Urothelium cell line (cell line): Measurements from ENCODE around the gene COL6A1.
"Not testable (repeated sequence)": the region's sequence is repeated elsewhere in the genome, so short reads cannot be mapped to it uniquely, and the experiment has no call there.

Source experiments
- DNase-seq: peaks from one replicate; pipeline ENCODE4 v3.0.0; 2011; ENCODE audit warnings: low spot score, mixed read lengths
- FAIRE-seq: peaks from 2 replicates; lab custom pipeline; 2011; peaks lifted over from hg19 to GRCh38; lab: Jason Lieb, UNC

COL6A1 gene

GRCh38 chr21:45963232-45963570 lies 18.4 kb upstream of the COL6A1 start:
- FAIRE-seq: no peak
- DNase-seq: no peak

GRCh38 chr21:45964649-45965048 lies 16.9 kb upstream of the COL6A1 start:
- DNase-seq (no peak), FAIRE-seq (no peak)

- DNase-seq (no peak), FAIRE-seq (no peak)
Observed at GRCh38 chr21:45965084-45965809, 16.3 kb upstream of the COL6A1 start.

GRCh38 chr21:45966791-45967394 lies 14.7 kb upstream of the COL6A1 start:
- FAIRE-seq: no peak
- no peak for DNase-seq

GRCh38 chr21:45969921-45970673 lies 11.5 kb upstream of the COL6A1 start:
- no peak for DNase-seq
- peak; percentile 17 for FAIRE-seq

- FAIRE-seq: no peak
- peak; percentile 72 for DNase-seq
Observed at GRCh38 chr21:45970674-45971615, 10.6 kb upstream of the COL6A1 start.

GRCh38 chr21:45971616-45972352 lies 9.8 kb upstream of the COL6A1 start:
- FAIRE-seq (peak; percentile 9), DNase-seq (no peak)

- FAIRE-seq (no peak), DNase-seq (no peak)
Observed at GRCh38 chr21:45972353-45972715, 9.2 kb upstream of the COL6A1 start.

- DNase-seq: no peak
- FAIRE-seq: no peak
Observed at GRCh38 chr21:45972716-45973474, 8.7 kb upstream of the COL6A1 start.

- DNase-seq (peak; percentile 78), FAIRE-seq (no peak)
Observed at GRCh38 chr21:45973475-45974072, 8.0 kb upstream of the COL6A1 start.

GRCh38 chr21:45974073-45975019 lies 7.2 kb upstream of the COL6A1 start:
- FAIRE-seq (no peak), DNase-seq (peak; percentile 55)

GRCh38 chr21:45975020-45975666 lies 6.4 kb upstream of the COL6A1 start:
- peak; percentile 63 for DNase-seq
- FAIRE-seq: no peak

GRCh38 chr21:45975667-45976409 lies 5.7 kb upstream of the COL6A1 start:
- not testable (repeated sequence) for FAIRE-seq

GRCh38 chr21:45976701-45977311 lies 4.8 kb upstream of the COL6A1 start:
- FAIRE-seq (no peak), DNase-seq (no peak)

More at GRCh38 chr21:45975667-45976409, 5.7 kb upstream of the COL6A1 start:
- not testable (repeated sequence) for DNase-seq

- no peak for DNase-seq
- FAIRE-seq: no peak
Observed at GRCh38 chr21:45977396-45977795, 4.2 kb upstream of the COL6A1 start.

- no peak for FAIRE-seq
- DNase-seq: no peak
Observed at GRCh38 chr21:45979141-45979631, 2.4 kb upstream of the COL6A1 start.
